Hematopoietic multipotent progenitor cell treated with erythropoietin and hydrocortisone succinate and interleukin-3 and kit ligand, for 6 days (in vitro differentiated cells): ENCODE measurements around the gene SHPK.

Source experiments
- DNase-seq: peaks from one replicate; pipeline ENCODE4 v3.0.0-alpha.2; 2015

SHPK gene, protein sequence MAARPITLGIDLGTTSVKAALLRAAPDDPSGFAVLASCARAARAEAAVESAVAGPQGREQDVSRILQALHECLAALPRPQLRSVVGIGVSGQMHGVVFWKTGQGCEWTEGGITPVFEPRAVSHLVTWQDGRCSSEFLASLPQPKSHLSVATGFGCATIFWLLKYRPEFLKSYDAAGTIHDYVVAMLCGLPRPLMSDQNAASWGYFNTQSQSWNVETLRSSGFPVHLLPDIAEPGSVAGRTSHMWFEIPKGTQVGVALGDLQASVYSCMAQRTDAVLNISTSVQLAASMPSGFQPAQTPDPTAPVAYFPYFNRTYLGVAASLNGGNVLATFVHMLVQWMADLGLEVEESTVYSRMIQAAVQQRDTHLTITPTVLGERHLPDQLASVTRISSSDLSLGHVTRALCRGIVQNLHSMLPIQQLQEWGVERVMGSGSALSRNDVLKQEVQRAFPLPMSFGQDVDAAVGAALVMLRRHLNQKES

DNA sequence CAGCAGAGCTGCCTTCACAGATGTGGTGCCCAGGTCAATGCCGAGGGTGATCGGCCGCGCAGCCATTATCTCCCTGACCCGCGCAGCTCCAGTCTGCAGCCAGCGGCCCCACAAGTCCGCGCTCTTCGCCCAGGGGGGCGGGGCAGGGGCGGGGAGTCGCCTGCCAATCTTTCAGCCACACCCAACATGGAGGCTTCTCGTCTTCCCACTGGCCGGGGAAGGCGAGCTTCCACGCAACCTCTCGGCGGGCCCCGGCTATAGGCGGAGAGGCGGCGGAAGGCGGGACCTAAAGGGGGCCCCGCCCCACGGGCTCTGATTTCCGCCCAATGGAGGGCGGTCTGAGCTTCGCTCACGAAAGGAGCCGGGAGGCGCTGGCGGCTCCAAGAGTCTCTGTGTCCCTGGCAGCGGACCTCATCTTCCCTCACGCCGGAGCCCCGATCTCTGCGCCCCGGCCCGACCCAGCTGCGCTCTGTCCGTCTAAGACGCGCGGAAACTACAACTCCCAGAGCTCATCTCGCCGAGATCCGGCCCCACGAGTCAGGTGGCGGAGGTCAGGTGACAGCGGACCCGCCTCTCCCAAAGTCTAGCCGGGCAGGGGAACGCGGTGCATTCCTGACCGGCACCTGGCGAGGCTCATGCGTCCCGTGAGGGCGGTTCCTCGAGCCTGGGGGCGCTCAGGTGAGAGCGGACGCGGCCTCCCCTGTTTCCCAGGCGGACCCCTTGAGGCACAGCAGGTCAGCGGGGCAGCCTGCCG is at the start of gene SHPK, which contains the start of gene CTNS:
Gene SHPK (minus strand): TSS at position 97 of the 754 bp plus-strand sequence. CDS start 31 bp downstream, at position 66.
Gene CTNS (plus strand): TSS at position 607 of the 754 bp plus-strand sequence. CDS start 3,447 bp downstream, outside the sequence.
- peak; percentile 99 for DNase-seq

- no peak for DNase-seq
These were observed 49.1 kb upstream of the SHPK start for GRCh38 chr17:3685174-3685573.

DNA sequence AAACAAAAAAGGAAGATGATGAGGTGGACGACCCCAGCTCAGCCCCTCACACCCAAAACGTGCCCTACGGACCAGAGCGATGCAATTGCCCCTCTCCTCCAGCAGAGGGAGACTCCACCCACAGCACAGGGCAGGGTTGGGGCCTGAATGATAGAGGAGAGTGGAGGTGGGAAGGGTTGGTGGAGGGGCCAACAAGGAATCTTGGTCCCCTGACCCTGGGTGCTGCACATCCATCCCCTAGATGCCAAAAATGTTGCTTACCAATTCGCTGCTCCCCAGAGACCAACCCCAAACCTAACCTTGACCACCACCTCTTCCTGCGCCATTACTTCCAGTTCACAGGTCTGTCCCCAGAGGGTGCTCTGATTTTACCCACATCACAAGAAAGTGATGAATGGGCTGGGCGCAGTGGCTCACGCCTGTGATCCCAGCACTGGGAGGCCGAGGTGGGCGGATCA is 47.0 kb upstream of the SHPK start:
- peak; percentile 81 for DNase-seq

- no peak for DNase-seq
These were observed 46.0 kb upstream of the SHPK start for GRCh38 chr17:3682033-3682432.

DNA sequence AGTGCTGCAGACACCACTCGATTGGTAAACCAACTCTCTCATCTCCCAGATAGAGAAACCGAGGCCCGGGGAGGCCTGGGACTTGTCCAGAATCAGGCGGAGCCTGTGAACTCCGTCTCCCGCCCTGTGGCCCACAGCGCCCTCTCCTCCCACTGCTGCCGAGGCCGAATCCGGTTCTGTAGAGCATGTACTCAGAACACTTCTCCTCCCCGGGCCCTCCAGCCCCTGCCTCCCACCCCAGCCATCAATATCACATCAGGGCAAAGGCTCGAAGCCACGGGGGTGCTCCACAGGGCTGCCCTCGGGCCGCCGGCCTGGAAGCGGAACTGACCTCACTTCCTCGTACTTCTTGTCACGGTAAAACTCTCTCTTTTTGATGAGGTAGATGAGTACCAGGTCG is 45.5 kb upstream of the SHPK start:
- DNase-seq: no peak

- no peak for DNase-seq
These were observed 45.0 kb upstream of the SHPK start for GRCh38 chr17:3681057-3681456.

- DNase-seq: peak; percentile 30
These were observed 43.6 kb upstream of the SHPK start for GRCh38 chr17:3679531-3680126.

GRCh38 chr17:3678821-3679530 is 42.9 kb upstream of the SHPK start:
- DNase-seq: no peak

- DNase-seq: no peak
These were observed 42.2 kb upstream of the SHPK start for GRCh38 chr17:3678095-3678820.

DNA sequence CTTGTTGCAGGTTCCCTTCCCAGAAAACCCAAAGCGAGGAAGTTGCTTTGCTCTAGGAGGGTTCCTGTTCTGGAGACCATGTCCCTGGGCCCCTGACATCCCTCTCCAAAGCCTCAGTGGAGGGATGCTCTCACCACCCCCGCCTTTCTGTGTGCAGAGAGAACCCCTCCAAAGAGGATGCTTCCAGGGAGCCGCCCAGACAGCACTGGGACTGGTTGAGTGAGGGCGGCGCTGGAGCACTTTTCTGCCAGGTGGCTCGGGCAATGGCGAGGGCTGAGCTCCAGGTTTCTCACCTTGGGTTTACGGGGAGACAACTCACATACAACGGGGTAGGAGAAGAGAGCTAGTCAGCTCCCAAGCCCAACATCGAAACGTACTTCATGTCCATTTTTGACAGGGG is 39.8 kb upstream of the SHPK start:
- no peak for DNase-seq

- DNase-seq: no peak
These were observed 36.5 kb upstream of the SHPK start for GRCh38 chr17:3672571-3672970.

DNA sequence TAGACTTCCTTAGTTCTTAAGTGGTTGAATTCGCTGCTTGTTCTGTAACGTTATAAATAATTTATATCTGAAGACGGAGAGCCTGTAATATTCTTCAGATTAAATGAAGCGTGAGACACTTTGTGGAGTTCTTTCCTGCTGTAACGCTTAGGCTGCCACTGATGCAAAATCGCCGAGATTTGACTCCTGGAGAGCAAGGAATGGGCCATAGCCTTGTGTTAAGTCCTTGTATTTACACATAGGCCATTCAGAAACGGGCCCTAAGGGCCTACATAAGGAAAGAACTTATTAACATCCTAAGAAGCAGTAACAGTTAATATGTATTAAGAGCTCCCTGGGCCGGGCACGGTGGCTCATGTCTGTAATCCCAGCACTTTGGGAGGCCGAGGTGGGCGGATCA is 33.5 kb upstream of the SHPK start:
- peak; percentile 28 for DNase-seq

GRCh38 chr17:3669085-3669347 is 33.0 kb upstream of the SHPK start:
- no peak for DNase-seq

DNA sequence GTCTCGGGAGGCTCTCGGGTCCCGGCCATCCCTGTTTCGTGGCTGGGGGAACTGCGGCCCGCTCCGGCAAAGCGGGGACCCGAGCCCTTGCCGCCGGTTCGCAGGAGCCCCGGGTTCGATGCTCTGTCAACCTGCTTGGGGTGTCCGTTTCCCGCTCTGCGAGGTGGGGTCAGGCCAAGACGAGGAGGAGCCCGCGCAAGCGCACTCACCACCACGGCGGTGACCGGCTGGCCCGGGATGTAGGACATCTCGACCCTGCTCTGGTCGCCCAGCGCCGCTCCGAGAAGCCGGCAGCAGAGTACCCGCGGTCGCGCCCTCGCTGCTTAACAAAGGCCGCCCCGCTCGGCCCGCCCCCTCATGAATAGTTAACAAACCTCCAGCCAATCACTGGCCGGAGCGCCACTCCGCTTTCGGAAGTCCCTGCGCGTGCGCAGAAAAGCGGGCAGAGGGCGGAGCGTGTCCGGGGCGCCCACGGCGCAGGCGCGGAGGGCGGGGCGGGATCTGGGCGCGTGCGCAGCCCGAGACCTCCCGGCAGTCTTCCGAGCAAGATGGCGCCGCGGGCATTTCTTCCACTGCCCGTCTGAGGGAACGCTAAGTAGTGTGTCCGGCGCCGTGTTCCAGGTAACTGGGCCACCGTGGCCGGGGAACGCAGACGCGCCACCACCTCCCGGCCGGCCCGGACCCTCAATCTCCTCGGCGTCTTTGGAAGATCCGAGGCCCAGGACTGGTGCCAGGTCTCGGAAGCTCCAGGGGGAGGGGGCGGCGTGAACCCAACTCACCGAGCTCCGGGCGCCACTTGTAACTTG is 32.4 kb upstream of the SHPK start, which contains the start of the genes EMC6 and TAX1BP3:
Gene EMC6 (plus strand): TSS at position 534 of the 806 bp plus-strand sequence. CDS start 335 bp downstream, outside the sequence.
Gene TAX1BP3 (minus strand): TSS at position 300 of the 806 bp plus-strand sequence. CDS start 52 bp downstream, at position 248.
- peak; percentile 99 for DNase-seq

GRCh38 chr17:3667366-3668278 is 31.6 kb upstream of the SHPK start:
- DNase-seq: peak; percentile 92

DNA sequence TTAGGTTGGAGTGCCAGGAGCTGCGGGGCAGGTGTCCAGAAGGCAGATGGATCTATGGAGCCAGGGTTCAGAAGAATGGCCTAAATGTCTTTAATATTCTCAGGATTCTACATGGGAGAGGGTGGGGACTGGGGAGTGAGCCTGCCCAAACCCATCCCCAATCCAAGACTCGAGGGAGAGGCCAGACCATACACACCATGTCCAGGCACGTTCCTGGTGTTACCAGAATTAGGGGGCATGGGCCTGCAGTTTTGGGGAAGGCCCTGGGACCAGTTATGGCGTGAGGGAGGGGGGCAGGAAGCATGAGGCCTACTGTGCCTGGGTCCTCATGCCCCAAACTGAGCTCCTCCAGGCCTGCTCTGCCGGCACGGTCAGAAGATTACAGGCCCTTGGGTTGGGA is 30.5 kb upstream of the SHPK start:
- DNase-seq: no peak

GRCh38 chr17:3665834-3666233 is 29.8 kb upstream of the SHPK start:
- DNase-seq: no peak

DNA sequence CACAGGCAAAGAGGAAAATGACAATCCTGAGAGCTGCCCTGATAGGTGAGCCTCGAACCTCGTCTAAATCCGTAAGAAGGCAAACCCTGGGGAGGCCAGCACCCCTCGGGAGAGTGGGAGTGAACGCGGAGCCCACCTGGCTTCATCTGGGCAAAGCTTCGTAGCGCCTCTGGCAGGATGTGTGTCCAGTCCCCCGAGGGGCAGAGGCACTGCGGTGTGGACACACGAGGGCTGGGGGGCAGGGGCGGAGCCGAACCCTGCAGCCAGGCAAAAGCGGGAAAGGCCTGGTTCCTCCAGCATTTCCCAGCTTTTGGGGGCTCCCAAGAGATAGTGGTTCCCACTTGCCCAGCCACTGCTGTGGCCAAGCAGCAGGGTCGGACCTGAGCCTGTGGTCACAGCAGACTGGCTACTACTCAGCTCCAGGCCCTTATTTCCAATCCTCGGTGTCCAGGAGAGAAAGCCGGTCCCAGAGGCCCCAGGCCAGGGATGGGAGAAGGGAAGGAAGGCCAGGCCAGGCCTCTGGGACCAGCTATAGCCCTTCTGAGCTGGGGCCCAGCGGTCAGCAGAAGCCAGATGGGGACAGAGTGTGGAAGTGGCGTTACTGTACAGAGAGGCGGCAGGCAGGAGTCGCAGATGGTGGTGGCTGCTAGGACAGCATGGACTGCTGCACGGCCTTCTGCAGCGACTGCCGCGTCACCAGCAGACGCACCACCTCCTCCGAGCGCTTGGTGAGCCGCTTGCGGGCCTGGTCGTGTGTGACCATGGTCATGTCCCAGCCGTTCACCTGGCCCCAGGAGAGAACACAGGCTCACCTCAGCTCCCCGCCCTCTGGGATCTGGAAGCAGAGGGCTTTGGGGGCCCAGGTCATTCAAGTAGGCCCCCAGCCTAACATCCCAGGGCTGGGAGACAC is 27.3 kb upstream of the SHPK start:
- DNase-seq: no peak
